K562 (cell line): ENCODE measurements around the gene EFCC1. TPM values are rescaled to one million over a fixed set of nuclear protein-coding genes. Genes with fewer than 3 reads are reported as not detected.

Experiments
- ATF7 ChIP-seq: fragments of 450-650 bp; IDR thresholded peaks from 2 replicates; pipeline ENCODE4 v1.7.1; 2014; ENCODE audit warnings: mild to moderate bottlenecking, moderate library complexity
- BCLAF1 ChIP-seq, 2 experiments: fragments of 450-650 bp in 1 of 2; IDR thresholded peaks; 2 replicates each; pipeline ENCODE4 v1.6.1; 2011 to 2017; ENCODE audit warnings: low read depth in 2 of 2, antibody characterized with exemption in 1 of 2, borderline replicate concordance in 1 of 2, low read length in 1 of 2, mild to moderate bottlenecking in 1 of 2, mixed read lengths in 1 of 2; ENCODE audit not compliant: control insufficient read depth in 1 of 2
- CXXC5 ChIP-seq: fragments of 250-450 bp; sonication (Bioruptor Pico); IDR thresholded peaks from 2 replicates; pipeline ENCODE4 v1.8.0; 2022; ENCODE audit warnings: inconsistent platforms, mild to moderate bottlenecking, moderate library complexity
- ELF1 ChIP-seq: fragments of 200-800 bp; sonication (Bioruptor generic); IDR thresholded peaks from 2 replicates; pipeline ENCODE4 v1.6.1; 2016; ENCODE audit warnings: missing genetic modification characterization, missing compliant biosample characterization
- ETV6 ChIP-seq, 3 experiments: fragments of 150-350 bp in 1 of 3; sonication (generic) in 1 of 3; formaldehyde crosslinking in 1 of 3; IDR thresholded peaks; 2 replicates each; pipeline versions ENCODE4 v1.6.1 to v1.8.0; 2014 to 2022; ENCODE audit warnings: borderline replicate concordance in 2 of 3, low read depth in 2 of 3, antibody characterized with exemption in 1 of 3, low read length in 1 of 3, mild to moderate bottlenecking in 1 of 3, missing genetic modification reagents in 1 of 3
- ILK ChIP-seq: fragments of 450-650 bp; IDR thresholded peaks from 2 replicates; pipeline ENCODE4 v1.6.1; 2016; ENCODE audit warnings: missing genetic modification characterization, low read depth, mild to moderate bottlenecking, missing compliant biosample characterization, moderate library complexity, borderline replicate concordance
- MAX ChIP-seq: sonication (generic); formaldehyde crosslinking; IDR thresholded peaks from 2 replicates; pipeline ENCODE4 v1.9.0; 2022; ENCODE audit warnings: mild to moderate bottlenecking, missing genetic modification reagents
- MIER1 ChIP-seq: fragments of 450-650 bp; IDR thresholded peaks from 2 replicates; pipeline ENCODE4 v1.6.1; 2016; ENCODE audit warnings: antibody characterized with exemption, mild to moderate bottlenecking, low read depth
- NBN ChIP-seq: fragments of 450-650 bp; IDR thresholded peaks from 2 replicates; pipeline ENCODE4 v1.6.1; 2016; ENCODE audit warnings: low read depth, mild to moderate bottlenecking
- NCOA4 ChIP-seq: fragments of 450-650 bp; IDR thresholded peaks from 2 replicates; pipeline ENCODE4 v1.6.1; 2018; ENCODE audit warnings: mild to moderate bottlenecking; ENCODE audit not compliant: partially characterized antibody
- RUNX1 ChIP-seq: sonication (generic); IDR thresholded peaks from 2 replicates; pipeline ENCODE4 v1.6.1; 2016; ENCODE audit warnings: antibody characterized with exemption, low read depth
- SMARCC2 ChIP-seq: fragments of 450-650 bp; IDR thresholded peaks from 2 replicates; pipeline ENCODE4 v1.6.1; 2017; ENCODE audit warnings: antibody characterized with exemption, moderate library complexity, mild to moderate bottlenecking, low read depth
- TGIF2 ChIP-seq: sonication (generic); formaldehyde crosslinking; IDR thresholded peaks from 2 replicates; pipeline ENCODE4 v1.8.1; 2022; ENCODE audit warnings: mild to moderate bottlenecking, missing genetic modification reagents, moderate library complexity
- USF1 ChIP-seq: sonication (generic); formaldehyde crosslinking; IDR thresholded peaks from 2 replicates; pipeline ENCODE4 v1.9.0; 2022; ENCODE audit warnings: mild to moderate bottlenecking, missing genetic modification reagents
- ZBTB7A ChIP-seq: IDR thresholded peaks from 2 replicates; pipeline ENCODE4 v1.6.1; 2011; ENCODE audit warnings: low read depth, mild to moderate bottlenecking, low read length, moderate library complexity, borderline replicate concordance; ENCODE audit not compliant: control insufficient read depth
- ZNF592 ChIP-seq: fragments of 450-650 bp; IDR thresholded peaks from 2 replicates; pipeline ENCODE4 v1.6.1; 2017; ENCODE audit warnings: antibody characterized with exemption, mild to moderate bottlenecking
- polyA plus RNA-seq, 8 experiments: library from polyadenylated mRNA; depleted of rRNA in 4 of 8; stranded (reverse) in 5 of 8; unstranded in 3 of 8; fragments of >200 nt; fragmentation: Nextera tagmentation in 2 of 8; fragmentation: Illumina TruSeq in 1 of 8; extraction: Ambion mirVana in 2 of 8; extraction: Trizol in 1 of 8; gene quantifications; 2 replicates each; pipeline versions ENCODE4 v1.2.1 to v1.2.3, GENCODE V29; 2011 to 2014; ENCODE audit warnings: inconsistent platforms in 1 of 8, missing spikeins in 1 of 8
- total RNA-seq, 7 experiments: library from RNA; depleted of rRNA in 6 of 7; stranded (reverse); fragments of >200 nt in 6 of 7; fragmentation: Illumina TruSeq in 2 of 7; extraction: Trizol in 2 of 7; gene quantifications; 2 replicates each; pipeline versions ENCODE4 v1.2.1 to v1.2.3, GENCODE V29; 2011 to 2021; ENCODE audit warnings: low replicate concordance in 1 of 7

The EFCC1 gene
- total and polyA plus RNA-seq, 9 of the 15 experiments (the other 6 are each of a cell fraction or from before 2014, with no cell fraction given): not detected

- TF ChIP-seq BCLAF1 (IDR thresholded peaks at IDR 0.05; ENCODE audit: borderline replicate concordance in 1 of 2, control insufficient read depth in 1 of 2, low read depth in 2 of 2, low read length in 1 of 2) (no peak), NBN (peak; percentile 73; the same call in 1 of the 2 replicates), ZBTB7A (no peak), ETV6 (IDR thresholded peaks at IDR 0.05; ENCODE audit: borderline replicate concordance in 1 of 2, low read depth in 2 of 2, low read length in 1 of 2) (no peak), ETV6 (CRISPR knock-in tag; IDR thresholded peaks at IDR 0.05; ENCODE audit: borderline replicate concordance) (no peak), ATF7 (peak; percentile 35; the same call in 1 of the 2 replicates), ILK (tag) (no peak), MAX (CRISPR knock-in tag) (no peak), ELF1 (tag) (peak; percentile 31; the same call in 1 of the 2 replicates), CXXC5 (CRISPR knock-in tag) (0 out of 2 replicates have a peak, but pooled peaks have one; percentile 28), TGIF2 (CRISPR knock-in tag) (no peak), USF1 (CRISPR knock-in tag) (peak; percentile 94), NCOA4 (no peak), RUNX1 (no peak), SMARCC2 (no peak), MIER1 (no peak), ZNF592 (no peak)
Measured at GRCh38 chr3:129016720-129017483, 15.8 kb downstream of the EFCC1 start (continued).
